Measurements from ENCODE around the gene XRCC5. TPM values are rescaled to one million over a fixed set of nuclear protein-coding genes. Genes with fewer than 3 reads are reported as not detected.

The XRCC5 gene
- total RNA-seq, 1 experiment from 2014 or later: 322 TPM

Other genes with a start within 250 kb of the XRCC5 start
- 19.2 TPM for gene MREG, start 95.8 kb upstream of the XRCC5 start, total RNA-seq (2021; ENCODE audit: unreplicated experiment)
- 16.5 TPM for gene PECR, start 27.5 kb upstream of the XRCC5 start, total RNA-seq (2021; ENCODE audit: unreplicated experiment)
- 0.74 TPM for gene TMEM169, start 27.4 kb upstream of the XRCC5 start, total RNA-seq (2021; ENCODE audit: unreplicated experiment)